Glomerular visceral epithelial cell (primary cell): ENCODE measurements around the gene PDE8B.

Experiments used
- DNase-seq: peaks from one replicate; pipeline ENCODE4 v3.0.0-alpha.2; 2016; ENCODE audit errors: extremely low spot score

PDE8B gene

GRCh38 chr5:77319117-77319804 is 108.8 kb downstream of the PDE8B start:
- no peak for DNase-seq

- no peak for DNase-seq
These were observed 111.4 kb downstream of the PDE8B start for GRCh38 chr5:77321793-77322394.

GRCh38 chr5:77322406-77322805 is 111.9 kb downstream of the PDE8B start:
- DNase-seq, result no peak

GRCh38 chr5:77325921-77326541 is 115.6 kb downstream of the PDE8B start:
- no peak for DNase-seq

- no peak for DNase-seq
These were observed 116.7 kb downstream of the PDE8B start for GRCh38 chr5:77326986-77327734.

GRCh38 chr5:77328930-77329647 is 118.6 kb downstream of the PDE8B start:
- DNase-seq, result no peak

- no peak for DNase-seq
These were observed 119.4 kb downstream of the PDE8B start for GRCh38 chr5:77329664-77330430.

- DNase-seq, result no peak
These were observed 122.6 kb downstream of the PDE8B start for GRCh38 chr5:77333036-77333435.

GRCh38 chr5:77333451-77334123 is 123.1 kb downstream of the PDE8B start:
- DNase-seq, result no peak

GRCh38 chr5:77337246-77337645 is 126.8 kb downstream of the PDE8B start:
- no peak for DNase-seq

- DNase-seq, result no peak
These were observed 127.2 kb downstream of the PDE8B start for GRCh38 chr5:77337686-77338085.

GRCh38 chr5:77339337-77339890 is 128.9 kb downstream of the PDE8B start:
- no peak for DNase-seq

GRCh38 chr5:77343165-77343564 is 132.7 kb downstream of the PDE8B start:
- no peak for DNase-seq

- DNase-seq, result no peak
These were observed 137.1 kb downstream of the PDE8B start for GRCh38 chr5:77347435-77348098.

- no peak for DNase-seq
These were observed 142.8 kb downstream of the PDE8B start for GRCh38 chr5:77353251-77353650.

GRCh38 chr5:77354454-77354853 is 144.0 kb downstream of the PDE8B start:
- DNase-seq, result no peak

- DNase-seq, result no peak
These were observed 144.6 kb downstream of the PDE8B start for GRCh38 chr5:77355080-77355479.

GRCh38 chr5:77355751-77356150 is 145.3 kb downstream of the PDE8B start:
- DNase-seq, result no peak

GRCh38 chr5:77356740-77357139 is 146.3 kb downstream of the PDE8B start:
- peak; percentile 30 for DNase-seq
